ENCODE results near the gene GBF1.

GRCh38 chr10:102299873-102300272 lies 54.5 kb downstream of the GBF1 start:
- TF ChIP-seq, protein P1, sequence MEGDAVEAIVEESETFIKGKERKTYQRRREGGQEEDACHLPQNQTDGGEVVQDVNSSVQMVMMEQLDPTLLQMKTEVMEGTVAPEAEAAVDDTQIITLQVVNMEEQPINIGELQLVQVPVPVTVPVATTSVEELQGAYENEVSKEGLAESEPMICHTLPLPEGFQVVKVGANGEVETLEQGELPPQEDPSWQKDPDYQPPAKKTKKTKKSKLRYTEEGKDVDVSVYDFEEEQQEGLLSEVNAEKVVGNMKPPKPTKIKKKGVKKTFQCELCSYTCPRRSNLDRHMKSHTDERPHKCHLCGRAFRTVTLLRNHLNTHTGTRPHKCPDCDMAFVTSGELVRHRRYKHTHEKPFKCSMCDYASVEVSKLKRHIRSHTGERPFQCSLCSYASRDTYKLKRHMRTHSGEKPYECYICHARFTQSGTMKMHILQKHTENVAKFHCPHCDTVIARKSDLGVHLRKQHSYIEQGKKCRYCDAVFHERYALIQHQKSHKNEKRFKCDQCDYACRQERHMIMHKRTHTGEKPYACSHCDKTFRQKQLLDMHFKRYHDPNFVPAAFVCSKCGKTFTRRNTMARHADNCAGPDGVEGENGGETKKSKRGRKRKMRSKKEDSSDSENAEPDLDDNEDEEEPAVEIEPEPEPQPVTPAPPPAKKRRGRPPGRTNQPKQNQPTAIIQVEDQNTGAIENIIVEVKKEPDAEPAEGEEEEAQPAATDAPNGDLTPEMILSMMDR (IDR thresholded peaks at IDR 0.05): no peak
- TF ChIP-seq EZH2 (IDR thresholded peaks at IDR 0.05; ENCODE audit: borderline replicate concordance, insufficient read depth, low read depth, low read length, poor library complexity, severe bottlenecking): no peak
